Neural progenitor cell (in vitro differentiated cells): Measurements from ENCODE around the gene MATN1. TPM values are rescaled to one million over a fixed set of nuclear protein-coding genes. Genes with fewer than 3 reads are reported as not detected.

ENCODE experiments used
- DNase-seq: peaks from one replicate; pipeline ENCODE4 v3.0.0-alpha.2; 2016; ENCODE audit warnings: low spot score
- H2AFZ ChIP-seq: fragments of 200-600 bp; sonication (generic); replicated peaks from 2 replicates; pipeline ENCODE4 v1.6.1; 2016; ENCODE audit warnings: antibody characterized with exemption
- H3F3A ChIP-seq: fragments of 200-600 bp; sonication (generic); 2 replicates; pipeline ENCODE4 v1.6.1; 2016; ENCODE audit warnings: antibody characterized with exemption, low read depth
- H3K27ac ChIP-seq: fragments of 200-600 bp; sonication (generic); 2 replicates; pipeline ENCODE4 v1.5.1; 2016; ENCODE audit warnings: mild to moderate bottlenecking
- H3K27me3 ChIP-seq: fragments of 200-600 bp; sonication (generic); 2 replicates; pipeline ENCODE4 v1.6.1; 2016; ENCODE audit warnings: mild to moderate bottlenecking, moderate library complexity
- H3K36me3 ChIP-seq: fragments of 200-600 bp; sonication (generic); 2 replicates; pipeline ENCODE4 v1.5.1; 2016
- H3K4me1 ChIP-seq: fragments of 200-600 bp; sonication (generic); 2 replicates; pipeline ENCODE4 v1.6.1; 2016; ENCODE audit warnings: mixed run types
- H3K4me2 ChIP-seq: fragments of 200-600 bp; sonication (generic); 2 replicates; pipeline ENCODE4 v1.6.1; 2016
- H3K4me3 ChIP-seq: fragments of 200-600 bp; sonication (generic); 2 replicates; pipeline ENCODE4 v1.5.1; 2016
- H3K79me2 ChIP-seq: fragments of 200-600 bp; sonication (generic); 2 replicates; pipeline ENCODE4 v1.6.1; 2016; ENCODE audit warnings: low read depth
- H3K9ac ChIP-seq: fragments of 200-600 bp; sonication (generic); 2 replicates; pipeline ENCODE4 v1.6.1; 2016
- H3K9me3 ChIP-seq: fragments of 200-600 bp; sonication (generic); 2 replicates; pipeline ENCODE4 v1.5.1; 2016; ENCODE audit warnings: low read depth
- H4K20me1 ChIP-seq: fragments of 200-600 bp; sonication (generic); 2 replicates; pipeline ENCODE4 v1.6.1; 2016; ENCODE audit warnings: low read depth
- H3K27ac Mint-ChIP-seq: 3 replicates; pipeline ENCODE4 v1.8.0; 2021; ENCODE audit warnings: mixed read lengths
- H3K27me3 Mint-ChIP-seq: 2 replicates; pipeline ENCODE4 v1.8.0; 2022; ENCODE audit warnings: low read depth, mild to moderate bottlenecking, inconsistent platforms, moderate library complexity, mixed read lengths; ENCODE audit not compliant: insufficient read depth
- H3K36me3 Mint-ChIP-seq: 3 replicates; pipeline ENCODE4 v1.8.0; 2021; ENCODE audit warnings: mixed read lengths
- H3K4me1 Mint-ChIP-seq: 3 replicates; pipeline ENCODE4 v1.8.0; 2021; ENCODE audit warnings: mixed read lengths
- H3K4me3 Mint-ChIP-seq: 3 replicates; pipeline ENCODE4 v1.8.0; 2021; ENCODE audit warnings: mild to moderate bottlenecking, moderate library complexity, mixed read lengths
- H3K9me3 Mint-ChIP-seq: 3 replicates; pipeline ENCODE4 v1.8.0; 2020; ENCODE audit warnings: mixed read lengths
- EZH2 ChIP-seq: fragments of 200-600 bp; sonication (generic); IDR thresholded peaks from 2 replicates; pipeline ENCODE4 v1.6.1; 2017; ENCODE audit warnings: antibody characterized with exemption, mild to moderate bottlenecking, moderate library complexity
- EZH2phosphoT487 ChIP-seq: fragments of 200-600 bp; sonication (generic); IDR thresholded peaks from 2 replicates; pipeline ENCODE4 v1.6.1; 2017; ENCODE audit warnings: antibody characterized with exemption
- total RNA-seq: library from RNA; depleted of rRNA; stranded (reverse); fragments of >200 nt; gene quantifications from 2 replicates; pipeline ENCODE4 v1.2.3, GENCODE V29; 2015; ENCODE audit warnings: low replicate concordance
- TF ChIP-seq, protein P1 (sequence below): fragments of 200-600 bp; sonication (generic); IDR thresholded peaks from 2 replicates; pipeline ENCODE4 v1.5.1; 2017; ENCODE audit warnings: antibody characterized with exemption, mild to moderate bottlenecking

The MATN1 gene
- total RNA-seq, 1 donor from 2014 or later = not detected

DNA sequence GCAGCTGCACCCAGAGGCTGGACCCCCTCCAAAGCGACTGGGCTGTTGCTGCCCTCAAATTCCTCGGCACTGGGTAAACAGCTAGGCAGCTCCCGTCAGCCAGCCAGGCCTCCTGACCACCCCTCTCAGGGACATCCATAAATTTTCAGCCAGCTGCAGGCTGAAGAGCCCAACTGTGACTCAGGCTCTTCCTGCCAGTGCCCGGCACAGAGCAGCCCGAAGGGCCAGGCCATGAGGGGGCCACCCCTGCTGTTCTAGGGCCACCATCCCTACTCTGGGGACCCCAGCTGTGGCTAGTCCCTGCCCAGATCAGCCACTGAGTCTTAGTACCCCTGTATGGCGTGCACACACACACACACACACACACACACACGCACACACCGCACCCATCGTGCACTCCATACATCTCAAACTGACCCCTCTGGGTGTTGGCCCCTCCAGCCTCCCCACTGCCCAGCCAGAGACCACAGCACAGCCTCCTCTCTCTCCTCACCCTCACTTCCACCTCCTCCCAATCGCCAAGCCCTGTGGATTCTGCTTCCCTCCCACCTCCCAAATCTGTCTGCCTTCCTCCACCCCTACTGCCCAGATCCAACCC is 40.4 kb upstream of the MATN1 start:
- Histone ChIP-seq H3K36me3 (no peaks in the 10 kb centered on the region), H3K9ac (no peak overlapping the region), H3K4me1 (peaks cover 19% of the 10 kb centered on the region), H4K20me1 (no peaks in the 10 kb centered on the region), H3K27ac (no peak overlapping the region), H3K9me3 (no peaks in the 10 kb centered on the region), H3K4me3 (no peak overlapping the region), H2AFZ (no peak overlapping the region), H3K79me2 (no peaks in the 10 kb centered on the region), H3K4me2 (no peak overlapping the region), H3F3A (no peaks in the 10 kb centered on the region), H3K27me3 (no peaks in the 10 kb centered on the region)
- no peak for DNase-seq
- peaks cover 32% of the 10 kb centered on the region for H3K4me1 Mint-ChIP-seq
- H3K9me3 Mint-ChIP-seq = peaks cover 5% of the 10 kb centered on the region
- no peaks in the 10 kb centered on the region for H3K36me3 Mint-ChIP-seq
- H3K4me3 Mint-ChIP-seq = no peak overlapping the region
- H3K27ac Mint-ChIP-seq = no peak overlapping the region
- TF ChIP-seq EZH2 = no peak
- no peak for TF ChIP-seq EZH2phosphoT487
- TF ChIP-seq, protein P1, sequence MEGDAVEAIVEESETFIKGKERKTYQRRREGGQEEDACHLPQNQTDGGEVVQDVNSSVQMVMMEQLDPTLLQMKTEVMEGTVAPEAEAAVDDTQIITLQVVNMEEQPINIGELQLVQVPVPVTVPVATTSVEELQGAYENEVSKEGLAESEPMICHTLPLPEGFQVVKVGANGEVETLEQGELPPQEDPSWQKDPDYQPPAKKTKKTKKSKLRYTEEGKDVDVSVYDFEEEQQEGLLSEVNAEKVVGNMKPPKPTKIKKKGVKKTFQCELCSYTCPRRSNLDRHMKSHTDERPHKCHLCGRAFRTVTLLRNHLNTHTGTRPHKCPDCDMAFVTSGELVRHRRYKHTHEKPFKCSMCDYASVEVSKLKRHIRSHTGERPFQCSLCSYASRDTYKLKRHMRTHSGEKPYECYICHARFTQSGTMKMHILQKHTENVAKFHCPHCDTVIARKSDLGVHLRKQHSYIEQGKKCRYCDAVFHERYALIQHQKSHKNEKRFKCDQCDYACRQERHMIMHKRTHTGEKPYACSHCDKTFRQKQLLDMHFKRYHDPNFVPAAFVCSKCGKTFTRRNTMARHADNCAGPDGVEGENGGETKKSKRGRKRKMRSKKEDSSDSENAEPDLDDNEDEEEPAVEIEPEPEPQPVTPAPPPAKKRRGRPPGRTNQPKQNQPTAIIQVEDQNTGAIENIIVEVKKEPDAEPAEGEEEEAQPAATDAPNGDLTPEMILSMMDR = no peak
- no peaks in the 10 kb centered on the region for H3K27me3 Mint-ChIP-seq

DNA sequence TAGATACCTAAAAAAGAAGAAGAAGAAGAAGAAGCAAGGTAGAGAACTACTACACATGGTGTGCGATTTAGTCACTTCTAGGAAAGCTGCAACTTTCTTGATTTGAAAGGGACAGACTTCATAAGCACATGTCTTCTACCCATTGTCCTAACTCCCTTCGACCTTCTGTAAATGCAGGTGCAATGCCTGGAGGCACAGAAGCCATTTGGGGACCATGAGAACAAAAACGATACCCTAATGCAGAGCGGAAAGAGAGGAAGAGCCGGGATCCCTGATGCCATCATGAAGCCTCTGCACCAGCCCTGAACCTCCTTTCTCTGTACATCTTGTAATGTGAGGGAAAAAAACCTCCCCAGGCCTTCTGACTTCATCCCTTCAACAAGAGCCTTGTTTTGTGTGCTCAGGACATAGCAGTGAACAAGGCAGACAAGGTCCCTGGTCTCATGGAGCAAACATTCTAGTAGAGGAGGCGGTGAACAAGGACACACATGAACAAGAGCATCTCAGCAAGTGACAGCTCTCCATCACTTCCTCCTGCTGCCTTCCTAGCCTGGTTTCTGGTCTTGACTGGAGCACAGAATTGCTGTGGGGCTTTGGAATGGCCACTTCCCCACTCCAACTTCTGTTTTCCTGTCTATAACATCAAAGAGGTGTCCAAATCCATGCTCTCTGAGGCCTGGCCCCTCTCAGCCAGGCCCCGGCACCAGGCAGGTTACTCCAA is 39.7 kb upstream of the MATN1 start:
- H3K9me3 ChIP-seq = no peaks in the 10 kb centered on the region
- no peaks in the 10 kb centered on the region for H3K36me3 Mint-ChIP-seq
- no peak for DNase-seq
- peaks cover 35% of the 10 kb centered on the region for H3K4me1 Mint-ChIP-seq
- no peak overlapping the region for H2AFZ ChIP-seq
- no peaks in the 10 kb centered on the region for H3K27me3 Mint-ChIP-seq
- no peak overlapping the region for H3K4me3 Mint-ChIP-seq
- H3K79me2 ChIP-seq = no peaks in the 10 kb centered on the region
- no peaks in the 10 kb centered on the region for H3K27me3 ChIP-seq
- peaks cover 5% of the 10 kb centered on the region for H3K9me3 Mint-ChIP-seq
- H3K27ac Mint-ChIP-seq = peak overlapping the region; percentile 72
- TF ChIP-seq EZH2 = no peak
- TF ChIP-seq, protein P1 = no peak
- TF ChIP-seq EZH2phosphoT487 = no peak
- no peak overlapping the region for H3K9ac ChIP-seq
- no peaks in the 10 kb centered on the region for H3K36me3 ChIP-seq
- no peak overlapping the region for H3K27ac ChIP-seq
- H3K4me1 ChIP-seq = peaks cover 19% of the 10 kb centered on the region
- H4K20me1 ChIP-seq = no peaks in the 10 kb centered on the region
- no peaks in the 10 kb centered on the region for H3F3A ChIP-seq
- H3K4me2 ChIP-seq = no peak overlapping the region
- H3K4me3 ChIP-seq = no peak overlapping the region

DNA sequence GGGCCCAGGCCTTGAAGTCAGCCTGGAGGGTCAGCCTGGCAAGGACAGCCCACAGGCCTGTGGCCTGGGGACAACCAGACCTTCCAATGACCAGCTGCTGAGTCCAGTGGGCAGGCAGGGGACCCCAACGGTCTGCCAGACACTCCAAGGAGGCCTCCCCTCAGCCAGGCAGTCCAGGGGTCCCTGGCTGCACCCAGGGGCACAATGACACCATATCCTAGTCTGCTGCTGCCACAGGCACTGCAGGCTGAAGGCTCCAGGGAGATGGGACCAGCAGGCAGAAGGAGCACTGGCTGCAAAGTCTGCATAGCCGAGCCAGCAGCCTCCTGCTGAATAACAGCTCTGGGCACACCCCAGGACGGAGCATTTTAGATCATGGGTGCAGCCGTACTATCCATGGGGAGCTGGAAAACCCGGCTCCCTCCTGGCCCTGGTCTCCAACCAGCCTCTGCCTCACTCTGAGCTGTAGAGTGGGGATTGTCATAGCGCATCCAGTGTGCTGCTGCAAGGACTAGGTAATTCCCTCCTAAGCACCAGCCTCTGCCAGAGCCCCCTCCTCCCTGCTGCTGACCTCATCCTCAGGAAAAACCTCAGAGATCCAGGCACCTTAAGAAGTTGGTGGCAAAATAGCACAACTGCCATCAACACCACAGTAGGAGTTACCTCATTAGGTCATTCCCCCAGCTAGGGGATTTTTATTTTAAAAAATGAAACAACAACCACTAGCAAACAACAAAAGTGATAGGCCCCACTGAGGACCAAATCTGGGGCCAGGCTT is 39.0 kb upstream of the MATN1 start:
- Histone ChIP-seq H3K27me3 (no peaks in the 10 kb centered on the region), H3K4me3 (no peak overlapping the region), H3K9ac (no peak overlapping the region), H3K4me1 (peaks cover 19% of the 10 kb centered on the region), H3K27ac (no peak overlapping the region), H3K36me3 (no peaks in the 10 kb centered on the region), H2AFZ (no peak overlapping the region), H3F3A (no peaks in the 10 kb centered on the region), H4K20me1 (no peaks in the 10 kb centered on the region), H3K9me3 (no peaks in the 10 kb centered on the region), H3K4me2 (no peak overlapping the region), H3K79me2 (no peaks in the 10 kb centered on the region)
- Mint-ChIP-seq H3K36me3 (no peaks in the 10 kb centered on the region), H3K4me1 (peaks cover 36% of the 10 kb centered on the region), H3K4me3 (no peak overlapping the region), H3K27ac (peak overlapping the region; percentile 53), H3K27me3 (no peaks in the 10 kb centered on the region), H3K9me3 (peaks cover 5% of the 10 kb centered on the region)
- no peak for DNase-seq
- TF ChIP-seq EZH2 = no peak
- TF ChIP-seq EZH2phosphoT487 = no peak
- TF ChIP-seq, protein P1 = no peak
